HG02678 (cell line): ENCODE data around the gene PYM1.
"Not testable (repeated sequence)": the region's sequence is repeated elsewhere in the genome, so short reads cannot be mapped to it uniquely, and the experiment has no call there.

Source experiments
- ATAC-seq: cut with Tn5 transposase; IDR thresholded peaks from one replicate; pipeline ENCODE4 v1.9.1; 2021; ENCODE audit warnings: mild to moderate bottlenecking, moderate library complexity; ENCODE audit not compliant: unreplicated experiment

PYM1 gene

GRCh38 chr12:55915482-55915859 is 12.2 kb downstream of the PYM1 start:
- no peak for ATAC-seq

GRCh38 chr12:55912908-55913307 is 14.8 kb downstream of the PYM1 start:
- no peak for ATAC-seq

GRCh38 chr12:55909513-55909884 is 18.2 kb downstream of the PYM1 start:
- ATAC-seq: no peak

GRCh38 chr12:55908726-55909512 is 18.8 kb downstream of the PYM1 start:
- no peak for ATAC-seq

- no peak for ATAC-seq
These were observed 21.6 kb downstream of the PYM1 start for GRCh38 chr12:55906056-55906455.

GRCh38 chr12:55901881-55902490 is 25.7 kb downstream of the PYM1 start:
- no peak for ATAC-seq

- ATAC-seq: no peak
These were observed 28.6 kb downstream of the PYM1 start for GRCh38 chr12:55899082-55899481.

- ATAC-seq: no peak
These were observed 34.0 kb downstream of the PYM1 start for GRCh38 chr12:55893723-55894122.

- no peak for ATAC-seq
These were observed 36.4 kb downstream of the PYM1 start for GRCh38 chr12:55891310-55891709.

GRCh38 chr12:55885113-55885512 is 42.6 kb downstream of the PYM1 start:
- ATAC-seq: no peak

- ATAC-seq: no peak
These were observed 49.9 kb downstream of the PYM1 start for GRCh38 chr12:55877824-55878223.

GRCh38 chr12:55875704-55876467 is 51.8 kb downstream of the PYM1 start:
- no peak for ATAC-seq

GRCh38 chr12:55874443-55874842 is 53.3 kb downstream of the PYM1 start:
- no peak for ATAC-seq

- not testable (repeated sequence) for ATAC-seq
These were observed 61.2 kb downstream of the PYM1 start for GRCh38 chr12:55866454-55867004.

- no peak for ATAC-seq
These were observed 62.4 kb downstream of the PYM1 start for GRCh38 chr12:55865327-55865726.

- ATAC-seq: not testable (repeated sequence)
These were observed 64.8 kb downstream of the PYM1 start for GRCh38 chr12:55862931-55863330.

GRCh38 chr12:55862286-55862685 is 65.4 kb downstream of the PYM1 start:
- ATAC-seq: no peak

- ATAC-seq: no peak
These were observed 65.8 kb downstream of the PYM1 start for GRCh38 chr12:55861871-55862270.

- no peak for ATAC-seq
These were observed 66.3 kb downstream of the PYM1 start for GRCh38 chr12:55861396-55861795.

- ATAC-seq: no peak
These were observed 75.0 kb downstream of the PYM1 start for GRCh38 chr12:55852740-55853139.
